Measurements from ENCODE around the gene LRR1.

LRR1 gene

GRCh38 chr14:49622022-49622607, 23.4 kb downstream of the LRR1 start:
- TF ChIP-seq SIN3A (IDR thresholded peaks at IDR 0.05; ENCODE audit: borderline replicate concordance, insufficient read depth, low read length): no peak
- TF ChIP-seq TAF1 (IDR thresholded peaks at IDR 0.05; ENCODE audit: borderline replicate concordance, insufficient read depth, low read length): no peak
- no peak for TF ChIP-seq FOXP2 (optimal IDR thresholded peaks at IDR 0.05; ENCODE audit: borderline replicate concordance, extremely low read depth, extremely low read length, insufficient read depth)
- no peak for TF ChIP-seq POLR2AphosphoS5 (IDR thresholded peaks at IDR 0.05; ENCODE audit: low read depth, low read length)
- no peak for TF ChIP-seq REST (IDR thresholded peaks at IDR 0.05; ENCODE audit: insufficient read depth in 1 of 2, low read depth in 2 of 2, low read length in 2 of 2)

GRCh38 chr14:49623387-49623786, 24.6 kb downstream of the LRR1 start:
- no peak for TF ChIP-seq SIN3A (IDR thresholded peaks at IDR 0.05; ENCODE audit: borderline replicate concordance, insufficient read depth, low read length)

- TF ChIP-seq POLR2AphosphoS5 (IDR thresholded peaks at IDR 0.05; ENCODE audit: low read depth, low read length): no peak
- TF ChIP-seq FOXP2 (optimal IDR thresholded peaks at IDR 0.05; ENCODE audit: borderline replicate concordance, extremely low read depth, extremely low read length, insufficient read depth): no peak
- TF ChIP-seq TAF1 (IDR thresholded peaks at IDR 0.05; ENCODE audit: borderline replicate concordance, insufficient read depth, low read length): no peak
- no peak for TF ChIP-seq SIN3A (IDR thresholded peaks at IDR 0.05; ENCODE audit: borderline replicate concordance, insufficient read depth, low read length)
- TF ChIP-seq REST (IDR thresholded peaks at IDR 0.05; ENCODE audit: insufficient read depth in 1 of 2, low read depth in 2 of 2, low read length in 2 of 2): no peak
These were observed 25.4 kb downstream of the LRR1 start for GRCh38 chr14:49623941-49624839.

GRCh38 chr14:49633640-49634546, 35.2 kb downstream of the LRR1 start:
- peak; percentile 47; the same call in 1 of the 2 replicates for TF ChIP-seq TAF1 (IDR thresholded peaks at IDR 0.05; ENCODE audit: borderline replicate concordance, insufficient read depth, low read length)
- no peak for TF ChIP-seq REST (IDR thresholded peaks at IDR 0.05; ENCODE audit: insufficient read depth in 1 of 2, low read depth in 2 of 2, low read length in 2 of 2)
- peak; percentile 67; the same call in 1 of the 2 replicates for TF ChIP-seq SIN3A (IDR thresholded peaks at IDR 0.05; ENCODE audit: borderline replicate concordance, insufficient read depth, low read length)
- peak; percentile 64 for TF ChIP-seq POLR2AphosphoS5 (IDR thresholded peaks at IDR 0.05; ENCODE audit: low read depth, low read length)
- peak; percentile 38 for TF ChIP-seq FOXP2 (optimal IDR thresholded peaks at IDR 0.05; ENCODE audit: borderline replicate concordance, extremely low read depth, extremely low read length, insufficient read depth)
